Memory B cell (primary cell): ENCODE data around the gene STK39.
"Not testable (repeated sequence)": the region's sequence is repeated elsewhere in the genome, so short reads cannot be mapped to it uniquely, and the experiment has no call there.

Experiments
- ATAC-seq: fragments of 150-1000 bp; cut with Tn5 transposase; 2 replicates; pipeline ENCODE4 v1.10.0; 2021; ENCODE audit warnings: low read depth, mild to moderate bottlenecking, moderate library complexity
- DNase-seq, 2 donors: peaks; one replicate each; pipeline ENCODE4 v3.0.0; 2022; ENCODE audit warnings: low spot score in 2 of 2
- H3K27ac Mint-ChIP-seq: one replicate; pipeline ENCODE4 v1.8.0; 2022; ENCODE audit warnings: mild to moderate bottlenecking, moderate library complexity, mixed read lengths
- H3K27me3 Mint-ChIP-seq: one replicate; pipeline ENCODE4 v1.8.0; 2022; ENCODE audit warnings: mixed read lengths
- H3K36me3 Mint-ChIP-seq: one replicate; pipeline ENCODE4 v1.8.0; 2022; ENCODE audit warnings: mild to moderate bottlenecking, mixed read lengths
- H3K4me1 Mint-ChIP-seq: one replicate; pipeline ENCODE4 v1.8.0; 2022; ENCODE audit warnings: mixed read lengths
- H3K4me3 Mint-ChIP-seq: one replicate; pipeline ENCODE4 v1.8.0; 2022; ENCODE audit warnings: mild to moderate bottlenecking, moderate library complexity, mixed read lengths
- H3K9me3 Mint-ChIP-seq: one replicate; pipeline ENCODE4 v1.8.0; 2022; ENCODE audit warnings: mixed read lengths

The STK39 gene

GRCh38 chr2:168062054-168062453 lies 185.3 kb downstream of the STK39 start:
- H3K4me3 Mint-ChIP-seq: no peak overlapping the region
- no peak overlapping the region for H3K27ac Mint-ChIP-seq
- DNase-seq (no peak), ATAC-seq (no peak)
- H3K9me3 Mint-ChIP-seq: no peaks in the 10 kb centered on the region
- no peaks in the 10 kb centered on the region for H3K4me1 Mint-ChIP-seq
- H3K27me3 Mint-ChIP-seq: no peaks in the 10 kb centered on the region
- H3K36me3 Mint-ChIP-seq: peaks cover 17% of the 10 kb centered on the region

DNA sequence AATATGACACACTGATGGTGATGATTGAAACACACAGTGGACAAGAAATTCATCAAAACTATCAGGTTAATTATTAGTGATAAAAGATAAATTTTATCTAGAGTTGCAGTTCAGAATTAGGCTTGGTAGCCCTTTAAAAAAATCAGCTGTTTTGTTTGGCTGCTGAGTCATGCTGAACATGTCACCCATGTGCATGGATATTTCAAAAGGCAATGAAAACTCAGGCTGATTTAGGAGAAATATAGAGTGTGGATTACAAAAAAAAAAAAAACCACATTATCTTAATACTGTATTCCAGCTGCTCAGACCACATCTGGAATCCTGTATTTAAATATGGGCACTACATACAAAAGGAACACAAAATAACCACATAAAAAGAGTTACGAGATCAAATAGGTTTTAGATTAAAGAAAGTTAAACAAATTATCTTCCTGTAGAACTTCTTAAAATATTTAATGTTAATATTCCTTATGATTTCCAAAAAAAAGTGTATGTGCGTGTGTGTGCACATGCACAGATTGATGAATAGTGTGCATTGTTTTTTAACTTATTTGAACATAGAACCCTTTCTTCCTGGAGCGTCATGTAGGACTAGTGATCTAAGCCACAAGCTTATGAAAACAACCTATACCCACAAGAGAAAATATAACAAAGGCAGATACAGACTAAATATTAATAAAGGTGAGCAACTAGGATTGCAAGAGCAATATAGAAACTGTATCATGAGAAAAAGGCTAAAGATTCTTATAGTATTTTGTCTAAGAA lies 186.2 kb downstream of the STK39 start:
- Mint-ChIP-seq H3K36me3 (peaks cover 17% of the 10 kb centered on the region), H3K4me1 (no peaks in the 10 kb centered on the region), H3K9me3 (no peaks in the 10 kb centered on the region), H3K27me3 (no peaks in the 10 kb centered on the region), H3K4me3 (no peak overlapping the region), H3K27ac (no peak overlapping the region)
- DNase-seq (no peak), ATAC-seq (no peak)

DNA sequence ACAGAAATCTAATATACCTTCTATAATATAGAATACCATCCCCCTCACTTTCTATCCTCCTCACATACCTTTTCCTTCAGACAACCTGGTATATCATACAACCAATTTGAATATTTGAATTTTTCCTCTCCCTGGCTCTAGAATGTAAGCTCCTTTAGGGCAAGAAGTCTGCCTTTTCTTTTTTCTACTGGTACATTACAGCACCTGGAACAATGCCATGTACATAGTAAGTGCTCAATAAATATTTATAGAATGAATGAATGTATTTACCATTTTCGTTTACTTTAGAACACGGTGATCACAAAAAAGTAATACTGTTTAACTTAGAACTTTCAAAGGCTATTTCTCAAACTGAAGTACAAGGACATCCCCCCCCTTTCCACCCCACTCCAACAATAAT lies 187.6 kb downstream of the STK39 start:
- no peak overlapping the region for H3K4me3 Mint-ChIP-seq
- H3K4me1 Mint-ChIP-seq: no peaks in the 10 kb centered on the region
- no peaks in the 10 kb centered on the region for H3K9me3 Mint-ChIP-seq
- H3K27ac Mint-ChIP-seq: no peak overlapping the region
- no peaks in the 10 kb centered on the region for H3K27me3 Mint-ChIP-seq
- DNase-seq (no peak), ATAC-seq (no peak)
- H3K36me3 Mint-ChIP-seq: peaks cover 14% of the 10 kb centered on the region

- Mint-ChIP-seq H3K36me3 (peaks cover 15% of the 10 kb centered on the region), H3K4me1 (no peaks in the 10 kb centered on the region), H3K27me3 (no peaks in the 10 kb centered on the region), H3K9me3 (no peaks in the 10 kb centered on the region), H3K4me3 (no peak overlapping the region), H3K27ac (no peak overlapping the region)
- DNase-seq: no peak
- no peak for ATAC-seq
Observed at GRCh38 chr2:168058675-168059074, 188.7 kb downstream of the STK39 start.

GRCh38 chr2:168056242-168056787 lies 191.1 kb downstream of the STK39 start:
- DNase-seq (no peak), ATAC-seq (no peak)
- Mint-ChIP-seq H3K27me3 (no peaks in the 10 kb centered on the region), H3K4me3 (no peak overlapping the region), H3K9me3 (no peaks in the 10 kb centered on the region), H3K4me1 (no peaks in the 10 kb centered on the region), H3K36me3 (peaks cover 6% of the 10 kb centered on the region), H3K27ac (no peak overlapping the region)

DNA sequence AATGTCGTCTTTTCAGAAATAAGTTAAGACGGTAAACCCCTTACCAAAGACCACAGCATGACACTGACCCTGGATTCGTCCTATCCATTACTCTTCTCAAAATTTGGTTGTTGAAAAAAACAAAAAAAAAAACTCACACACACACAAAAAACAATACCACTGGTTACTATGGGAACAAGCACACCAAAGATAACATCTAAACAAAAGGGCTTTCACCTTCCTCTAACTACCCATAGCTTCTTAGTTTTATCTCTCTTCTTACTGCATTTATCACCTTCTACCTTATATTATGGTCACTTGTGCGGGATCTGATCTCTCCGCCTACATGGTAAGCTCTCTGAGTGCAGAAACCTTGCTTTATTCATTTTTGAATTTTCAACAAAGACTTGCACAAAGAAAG lies 192.7 kb downstream of the STK39 start:
- H3K27ac Mint-ChIP-seq: no peak overlapping the region
- no peak for ATAC-seq
- no peaks in the 10 kb centered on the region for H3K27me3 Mint-ChIP-seq

GRCh38 chr2:168053676-168054075 lies 193.7 kb downstream of the STK39 start:
- no peaks in the 10 kb centered on the region for H3K9me3 Mint-ChIP-seq
- H3K27me3 Mint-ChIP-seq: no peaks in the 10 kb centered on the region
- H3K4me3 Mint-ChIP-seq: no peak overlapping the region
- no peaks in the 10 kb centered on the region for H3K4me1 Mint-ChIP-seq
- ATAC-seq (no peak), DNase-seq (no peak)
- H3K27ac Mint-ChIP-seq: no peak overlapping the region
- H3K36me3 Mint-ChIP-seq: peaks cover 8% of the 10 kb centered on the region

More for the DNA sequence above, 192.7 kb downstream of the STK39 start:
- DNase-seq: no peak
- no peaks in the 10 kb centered on the region for H3K4me1 Mint-ChIP-seq
- H3K4me3 Mint-ChIP-seq: no peak overlapping the region
- H3K36me3 Mint-ChIP-seq: peaks cover 7% of the 10 kb centered on the region
- H3K9me3 Mint-ChIP-seq: no peaks in the 10 kb centered on the region

DNA sequence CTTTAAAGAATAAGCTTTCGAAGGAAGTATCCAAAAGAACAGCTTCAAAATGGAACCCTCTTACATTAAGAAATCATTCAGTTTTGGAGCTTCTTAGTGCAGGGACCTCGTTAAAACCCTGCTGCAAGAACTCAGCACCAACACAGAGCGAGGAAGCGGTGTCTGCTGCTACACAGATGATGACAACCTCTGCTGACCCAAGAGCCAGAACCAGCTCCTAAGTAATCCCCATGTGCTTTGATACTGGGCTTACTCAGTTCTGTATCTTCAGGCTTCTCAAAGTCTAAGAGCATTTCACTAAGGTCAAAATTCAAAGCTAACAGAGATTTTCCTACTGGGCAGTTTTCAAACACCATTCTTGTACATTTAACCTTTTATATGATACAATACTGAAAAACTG lies 194.6 kb downstream of the STK39 start:
- Mint-ChIP-seq H3K9me3 (no peaks in the 10 kb centered on the region), H3K4me1 (no peaks in the 10 kb centered on the region), H3K4me3 (no peak overlapping the region), H3K36me3 (peaks cover 8% of the 10 kb centered on the region), H3K27ac (no peak overlapping the region), H3K27me3 (no peaks in the 10 kb centered on the region)
- DNase-seq: no peak
- ATAC-seq: no peak

DNA sequence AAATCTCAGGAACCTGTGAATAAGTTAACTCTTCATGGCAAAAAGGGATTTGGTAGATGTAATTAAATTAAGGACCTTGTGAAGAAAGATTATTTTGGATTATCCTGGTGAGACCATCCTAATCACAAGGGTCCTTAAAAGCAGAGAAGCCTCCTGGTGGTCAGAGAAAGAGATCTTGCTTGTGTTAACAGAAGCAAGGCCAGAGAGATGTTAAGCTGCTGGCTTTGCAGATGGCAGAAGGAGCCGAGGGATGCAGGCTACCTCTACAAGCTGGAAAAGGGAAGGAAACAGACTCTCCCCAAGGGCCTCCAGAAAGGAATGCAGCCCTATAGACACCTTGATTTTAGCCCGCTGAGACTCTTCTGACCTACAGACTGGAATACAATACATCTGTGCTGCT lies 197.0 kb downstream of the STK39 start:
- H3K27me3 Mint-ChIP-seq: no peaks in the 10 kb centered on the region
- ATAC-seq: no peak
- no peak for DNase-seq
- peaks cover 2% of the 10 kb centered on the region for H3K4me1 Mint-ChIP-seq
- H3K36me3 Mint-ChIP-seq: peaks cover 8% of the 10 kb centered on the region
- H3K9me3 Mint-ChIP-seq: no peaks in the 10 kb centered on the region
- H3K4me3 Mint-ChIP-seq: no peak overlapping the region
- H3K27ac Mint-ChIP-seq: no peak overlapping the region

GRCh38 chr2:168049609-168050008 lies 197.8 kb downstream of the STK39 start:
- Mint-ChIP-seq H3K27ac (no peak overlapping the region), H3K9me3 (no peaks in the 10 kb centered on the region), H3K36me3 (peaks cover 6% of the 10 kb centered on the region), H3K4me3 (no peak overlapping the region), H3K27me3 (no peaks in the 10 kb centered on the region), H3K4me1 (peaks cover 4% of the 10 kb centered on the region)
- ATAC-seq (no peak), DNase-seq (no peak)

DNA sequence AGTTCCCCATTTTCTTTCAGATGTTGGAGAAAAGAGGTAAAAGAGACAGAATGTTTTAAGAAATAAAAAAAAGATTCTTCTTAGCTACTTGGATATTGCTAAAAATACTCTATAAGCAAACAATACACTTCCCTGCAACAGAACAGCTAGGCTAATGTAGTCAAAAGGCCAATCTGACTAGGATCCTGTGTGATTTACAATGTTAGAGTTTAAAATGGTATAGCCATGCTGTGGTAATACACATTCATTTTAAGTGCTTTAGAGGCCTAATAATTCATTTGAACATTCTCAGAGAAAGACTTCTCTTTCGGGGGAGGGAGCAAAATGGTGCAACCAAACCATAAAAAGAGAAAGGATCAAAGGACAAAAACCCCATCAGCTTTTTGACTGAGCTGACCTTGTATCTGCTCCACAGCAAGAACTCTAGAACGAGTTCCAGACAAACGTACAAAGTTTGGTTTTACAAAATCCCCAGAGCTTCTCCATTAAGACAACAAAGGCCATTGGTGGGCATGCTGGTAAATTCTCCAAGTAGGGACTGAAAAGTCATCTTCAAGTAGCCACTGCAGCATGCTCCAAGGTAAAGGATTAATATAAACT lies 200.2 kb downstream of the STK39 start:
- Mint-ChIP-seq H3K4me3 (no peak overlapping the region), H3K27ac (no peak overlapping the region), H3K4me1 (peaks cover 15% of the 10 kb centered on the region), H3K9me3 (no peaks in the 10 kb centered on the region), H3K27me3 (no peaks in the 10 kb centered on the region), H3K36me3 (peaks cover 5% of the 10 kb centered on the region)
- DNase-seq (no peak), ATAC-seq (no peak)

DNA sequence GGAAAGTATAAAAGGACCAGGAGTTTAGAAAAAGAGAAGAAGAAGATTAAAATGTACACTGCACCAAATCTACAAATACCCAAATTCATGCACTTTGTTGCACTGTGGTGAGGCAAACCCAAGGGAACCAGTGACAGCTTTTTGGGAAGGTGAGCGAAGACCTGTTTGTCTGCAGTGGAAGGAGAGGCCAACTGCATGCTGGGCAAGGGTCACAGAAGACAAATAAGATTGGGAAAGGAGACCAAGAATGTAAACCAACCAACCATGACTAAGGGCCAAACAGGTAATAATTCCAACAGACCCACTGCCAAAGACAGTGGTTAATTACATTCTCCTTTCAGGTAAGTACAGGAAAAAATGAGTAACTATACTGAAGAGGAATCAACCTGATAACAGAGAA lies 202.8 kb downstream of the STK39 start:
- Mint-ChIP-seq H3K4me3 (no peak overlapping the region), H3K27me3 (no peaks in the 10 kb centered on the region)
- no peak for ATAC-seq

DNA sequence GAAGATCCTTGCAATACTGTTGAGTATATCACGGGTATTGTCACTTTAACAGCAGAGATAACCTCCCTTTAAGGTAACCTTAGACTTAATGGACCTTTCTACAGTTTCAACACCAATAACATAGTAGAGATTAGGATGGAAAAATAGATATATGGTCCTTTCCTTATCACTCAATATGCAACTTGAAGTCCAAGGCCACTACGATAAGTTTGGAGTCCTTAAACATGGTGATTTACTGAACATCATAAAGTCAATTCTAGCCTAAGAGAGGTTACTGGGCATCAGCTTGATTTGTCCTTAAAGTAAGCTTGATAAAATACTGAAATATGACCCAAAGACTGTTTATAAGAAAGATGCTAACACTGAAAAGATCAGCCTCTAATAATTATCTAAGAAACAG lies 203.2 kb downstream of the STK39 start:
- DNase-seq (no peak), ATAC-seq (no peak)
- Mint-ChIP-seq H3K4me3 (no peak overlapping the region), H3K36me3 (peaks cover 2% of the 10 kb centered on the region), H3K27me3 (no peaks in the 10 kb centered on the region), H3K27ac (peak overlapping the region; percentile 24), H3K4me1 (peaks cover 28% of the 10 kb centered on the region), H3K9me3 (no peaks in the 10 kb centered on the region)

More for the DNA sequence above, 202.8 kb downstream of the STK39 start:
- Mint-ChIP-seq H3K36me3 (peaks cover 2% of the 10 kb centered on the region), H3K4me1 (peaks cover 28% of the 10 kb centered on the region), H3K9me3 (no peaks in the 10 kb centered on the region), H3K27ac (peak overlapping the region; percentile 24)
- DNase-seq: no peak

DNA sequence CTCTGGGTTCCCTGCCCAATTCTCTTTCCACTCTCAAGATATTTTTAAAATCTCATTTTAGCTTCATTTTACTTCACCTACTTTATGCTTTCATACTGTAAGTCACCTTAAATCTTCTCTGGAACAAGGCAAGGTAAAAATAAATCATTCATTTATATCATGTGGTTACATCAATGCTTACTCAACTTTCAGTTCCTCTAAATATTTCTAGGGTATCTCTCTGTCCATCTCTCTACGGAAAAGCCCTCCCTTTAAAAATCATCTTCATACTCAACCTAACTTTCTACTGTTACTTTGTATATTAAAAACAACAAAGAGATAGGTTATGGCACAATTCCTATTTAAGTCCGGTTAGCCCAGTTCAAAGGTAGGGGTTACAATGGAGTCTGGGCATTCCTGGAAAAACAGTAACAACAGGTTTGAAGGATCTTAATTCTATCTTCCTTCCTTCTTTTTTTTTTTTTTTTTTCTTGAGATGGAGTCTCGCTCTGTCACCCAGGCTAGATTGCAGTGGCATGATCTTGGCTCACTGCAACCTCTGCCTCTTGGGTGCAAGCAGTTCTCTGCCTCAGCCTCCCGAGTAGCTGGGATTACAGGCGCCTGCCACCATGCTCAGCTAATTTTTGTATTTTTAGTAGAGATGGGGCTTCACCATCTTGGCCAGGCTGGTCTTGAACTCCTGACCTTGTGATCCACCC lies 205.1 kb downstream of the STK39 start:
- Mint-ChIP-seq H3K27ac (peak overlapping the region; percentile 73), H3K4me3 (peak overlapping the region; percentile 35)
- peak; percentile 95 for ATAC-seq

More for the DNA sequence above, 205.1 kb downstream of the STK39 start:
- H3K4me1 Mint-ChIP-seq: peaks cover 28% of the 10 kb centered on the region
- not testable (repeated sequence) for H3K36me3 Mint-ChIP-seq, DNase-seq, H3K9me3 Mint-ChIP-seq, H3K27me3 Mint-ChIP-seq
